ENCODE data around the gene VRK2.
A peak's percentile ranks its signal among the peaks of the same experiment; 100 is the strongest.

VRK2 gene

DNA sequence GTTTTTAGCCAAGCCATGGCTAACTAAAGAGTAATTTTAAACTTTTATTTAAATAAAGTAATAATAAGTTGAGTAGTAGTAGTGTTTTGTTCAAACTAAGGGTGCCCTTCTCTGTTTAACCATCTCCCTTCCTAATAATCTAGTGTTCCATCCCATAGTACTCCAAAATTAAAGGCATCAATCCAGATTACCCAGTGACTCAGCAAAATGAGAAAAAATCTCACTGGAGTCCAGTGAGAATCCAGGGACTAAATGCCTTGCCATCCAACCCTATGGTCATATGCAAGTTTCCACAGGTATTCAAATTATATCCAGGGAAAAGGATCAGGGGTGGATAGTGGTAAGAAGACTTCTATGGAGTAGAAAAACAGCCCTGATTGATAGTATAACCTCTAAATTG lies 19.6 kb upstream of the VRK2 start:
- DNase-seq (ENCODE audit: low read depth) = no peak
- TF ChIP-seq, protein P1, sequence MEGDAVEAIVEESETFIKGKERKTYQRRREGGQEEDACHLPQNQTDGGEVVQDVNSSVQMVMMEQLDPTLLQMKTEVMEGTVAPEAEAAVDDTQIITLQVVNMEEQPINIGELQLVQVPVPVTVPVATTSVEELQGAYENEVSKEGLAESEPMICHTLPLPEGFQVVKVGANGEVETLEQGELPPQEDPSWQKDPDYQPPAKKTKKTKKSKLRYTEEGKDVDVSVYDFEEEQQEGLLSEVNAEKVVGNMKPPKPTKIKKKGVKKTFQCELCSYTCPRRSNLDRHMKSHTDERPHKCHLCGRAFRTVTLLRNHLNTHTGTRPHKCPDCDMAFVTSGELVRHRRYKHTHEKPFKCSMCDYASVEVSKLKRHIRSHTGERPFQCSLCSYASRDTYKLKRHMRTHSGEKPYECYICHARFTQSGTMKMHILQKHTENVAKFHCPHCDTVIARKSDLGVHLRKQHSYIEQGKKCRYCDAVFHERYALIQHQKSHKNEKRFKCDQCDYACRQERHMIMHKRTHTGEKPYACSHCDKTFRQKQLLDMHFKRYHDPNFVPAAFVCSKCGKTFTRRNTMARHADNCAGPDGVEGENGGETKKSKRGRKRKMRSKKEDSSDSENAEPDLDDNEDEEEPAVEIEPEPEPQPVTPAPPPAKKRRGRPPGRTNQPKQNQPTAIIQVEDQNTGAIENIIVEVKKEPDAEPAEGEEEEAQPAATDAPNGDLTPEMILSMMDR (IDR thresholded peaks at IDR 0.05; ENCODE audit: insufficient read depth, low read depth, low read length, missing control alignments) = no peak
- H3K4me3 ChIP-seq (ENCODE audit: low read depth, low read length) = no peak overlapping the region

DNA sequence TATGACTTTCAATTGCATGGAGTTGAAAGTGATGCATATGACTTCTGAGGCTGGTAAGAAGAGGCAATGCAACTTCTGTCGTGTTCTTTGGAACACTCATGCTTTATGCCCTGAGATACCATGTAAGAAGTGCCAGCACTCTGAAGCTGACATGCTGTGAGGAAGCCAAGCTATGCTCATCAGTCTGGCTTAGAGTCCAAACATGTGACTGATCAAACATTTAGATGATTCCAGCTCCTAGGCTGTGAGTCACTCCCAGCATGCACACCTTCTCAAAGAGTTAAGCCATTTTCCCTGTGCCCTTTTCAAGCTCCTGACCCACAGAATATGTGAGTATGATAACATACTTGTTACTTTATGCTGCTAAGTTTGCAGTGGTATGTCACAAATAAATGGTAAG lies 15.8 kb upstream of the VRK2 start:
- no peak overlapping the region for H3K4me3 ChIP-seq (ENCODE audit: low read depth, low read length)
- TF ChIP-seq, protein P1 (IDR thresholded peaks at IDR 0.05; ENCODE audit: insufficient read depth, low read depth, low read length, missing control alignments) = no peak
- DNase-seq (ENCODE audit: low read depth) = no peak

DNA sequence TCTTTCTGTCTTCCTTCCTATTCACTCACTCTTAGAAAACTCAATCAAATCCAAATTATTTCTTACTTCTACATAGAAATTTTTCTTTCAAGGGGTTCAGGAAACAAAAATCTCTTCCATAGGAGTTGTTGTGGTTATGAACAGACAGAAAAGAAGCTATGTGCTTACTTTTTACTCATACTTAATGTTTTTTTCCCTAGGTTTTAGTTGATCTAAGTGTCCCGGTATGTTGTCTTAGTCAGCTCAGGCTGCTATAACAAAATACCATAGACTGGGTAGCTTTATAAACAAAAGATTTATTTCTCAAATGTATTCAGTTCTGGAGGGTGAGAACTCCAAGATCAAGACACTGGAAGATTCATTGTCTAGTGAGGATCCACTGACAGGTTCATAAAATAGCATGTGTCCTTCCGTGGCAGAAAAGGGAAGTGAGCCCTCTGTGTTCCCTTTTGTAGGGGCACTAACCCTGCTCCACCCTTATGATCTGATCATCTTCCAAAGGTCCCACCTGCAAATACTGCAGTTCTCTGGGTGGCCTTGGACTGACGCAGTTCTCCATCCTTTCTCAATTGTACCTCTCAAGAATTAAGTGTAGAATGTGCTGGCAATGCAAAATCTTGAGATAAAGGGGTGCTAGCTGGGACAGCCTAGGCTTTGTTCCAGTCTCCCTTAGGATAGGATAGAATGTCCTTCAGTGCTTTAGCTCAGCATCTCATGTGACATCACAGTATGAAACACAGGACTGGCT lies 14.4 kb upstream of the VRK2 start:
- TF ChIP-seq, protein P1 (IDR thresholded peaks at IDR 0.05; ENCODE audit: insufficient read depth, low read depth, low read length, missing control alignments) = no peak
- DNase-seq (ENCODE audit: low read depth) = peak; percentile 60
- no peak overlapping the region for H3K4me3 ChIP-seq (ENCODE audit: low read depth, low read length)

DNA sequence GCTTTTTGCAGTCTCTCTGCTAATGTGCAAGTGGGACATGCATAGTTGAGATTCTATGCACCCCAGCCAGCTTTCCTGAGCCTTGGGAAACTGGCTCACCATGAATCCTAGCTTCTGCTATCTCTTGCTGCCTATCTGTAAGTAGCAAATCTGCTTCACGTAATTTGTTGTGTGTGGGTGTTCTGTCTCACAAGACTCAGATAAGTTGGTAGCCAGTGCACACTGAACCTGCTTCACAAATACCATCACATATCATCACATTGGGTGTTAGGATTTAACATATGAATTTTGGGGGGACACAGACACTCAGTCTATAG lies 13.9 kb upstream of the VRK2 start:
- no peak overlapping the region for H3K4me3 ChIP-seq (ENCODE audit: low read depth, low read length)
- no peak for DNase-seq (ENCODE audit: low read depth)
- TF ChIP-seq, protein P1 (IDR thresholded peaks at IDR 0.05; ENCODE audit: insufficient read depth, low read depth, low read length, missing control alignments) = no peak

DNA sequence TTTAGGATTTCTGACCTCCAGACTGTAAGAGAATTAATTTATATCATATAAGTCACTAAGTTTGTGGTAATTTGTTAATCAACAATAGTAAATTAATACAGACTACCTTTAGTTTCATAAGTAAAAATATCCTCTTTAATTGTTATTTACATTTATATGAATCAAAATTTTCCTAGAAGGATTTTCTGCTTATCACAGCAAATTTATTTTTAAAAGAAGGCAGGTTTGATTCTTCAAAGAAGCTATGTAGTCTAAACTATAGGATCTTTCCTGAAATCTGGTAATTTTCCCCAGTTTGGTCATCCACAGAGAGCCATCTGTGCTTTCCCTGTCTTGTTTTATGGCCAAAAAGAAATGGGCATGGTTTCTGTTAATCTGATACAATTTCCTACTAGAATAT lies 13.1 kb upstream of the VRK2 start:
- no peak overlapping the region for H3K4me3 ChIP-seq (ENCODE audit: low read depth, low read length)
- TF ChIP-seq, protein P1 (IDR thresholded peaks at IDR 0.05; ENCODE audit: insufficient read depth, low read depth, low read length, missing control alignments) = no peak

DNA sequence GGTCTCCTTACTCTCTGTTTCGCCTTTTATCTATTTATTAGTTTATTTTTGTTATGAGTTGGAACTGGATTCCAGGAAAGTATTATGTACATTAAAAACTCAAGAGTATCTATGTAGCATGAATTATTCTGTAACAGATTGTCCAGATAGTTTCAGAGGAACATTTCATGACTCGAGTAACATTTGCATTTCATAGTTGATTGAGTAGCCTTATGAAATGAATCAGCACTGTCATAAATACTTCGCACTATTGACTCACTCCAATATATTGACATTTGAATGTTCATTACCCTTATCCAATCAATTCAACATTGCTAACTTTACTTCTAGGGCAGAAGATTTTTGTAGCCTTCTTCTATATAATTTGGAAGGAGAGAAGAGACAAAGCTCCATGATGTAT lies 11.3 kb upstream of the VRK2 start:
- peak; percentile 61 for DNase-seq (ENCODE audit: low read depth)
- no peak overlapping the region for H3K4me3 ChIP-seq (ENCODE audit: low read depth, low read length)
- TF ChIP-seq, protein P1 (IDR thresholded peaks at IDR 0.05; ENCODE audit: insufficient read depth, low read depth, low read length, missing control alignments) = no peak

More for the DNA sequence above, 13.1 kb upstream of the VRK2 start:
- no peak for DNase-seq (ENCODE audit: low read depth)

DNA sequence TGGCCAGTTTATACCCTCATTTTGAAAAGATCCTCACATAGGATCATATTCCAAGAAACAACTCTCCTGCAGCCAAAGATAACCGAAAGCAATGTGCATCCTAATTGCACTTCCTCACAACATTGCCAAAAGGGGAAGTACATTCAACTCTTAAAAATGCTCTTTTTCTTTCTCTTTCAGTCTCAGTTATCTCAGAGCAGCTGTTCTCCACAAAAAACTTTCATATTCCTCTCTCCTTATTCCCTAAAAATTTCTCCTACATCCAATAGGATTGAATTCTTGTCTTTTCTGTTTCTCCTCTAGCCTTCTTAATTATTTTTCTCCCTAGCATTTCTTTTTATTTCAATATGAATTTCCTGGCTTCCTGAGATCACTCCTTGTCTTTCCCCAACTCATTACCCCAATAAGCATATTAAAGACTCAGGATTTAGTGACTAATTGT lies 7.4 kb upstream of the VRK2 start:
- peak overlapping the region; percentile 44 for H3K4me3 ChIP-seq (ENCODE audit: low read depth, low read length)
- TF ChIP-seq, protein P1 (IDR thresholded peaks at IDR 0.05; ENCODE audit: insufficient read depth, low read depth, low read length, missing control alignments) = no peak
- DNase-seq (ENCODE audit: low read depth) = peak; percentile 56

Measured in GM12865 (cell line).